NCI-H1048 (cell line): ENCODE data around the gene CCR9.

Experiments
- DNase-seq: peaks from one replicate; lab custom pipeline; 2025; lab: John Stamatoyannopoulos, UW

The CCR9 gene

DNA sequence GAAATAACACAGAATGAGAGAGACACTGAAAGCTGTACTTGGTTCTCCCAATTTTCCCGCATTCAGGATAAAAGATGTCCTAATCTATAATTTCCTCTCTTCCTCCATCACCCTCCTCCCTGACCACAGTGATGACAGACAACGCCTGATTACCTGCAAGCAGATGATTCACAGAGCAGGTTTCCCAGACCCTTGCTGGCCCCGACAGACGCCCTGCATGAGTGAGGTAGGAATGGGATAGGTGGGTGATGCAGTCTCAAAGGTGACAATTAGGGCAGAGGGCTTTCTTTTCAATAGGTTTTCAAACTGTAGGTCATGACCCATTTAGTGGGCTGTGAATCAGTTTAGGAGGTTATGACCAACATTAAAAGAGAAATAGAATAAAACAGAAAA is 51.7 kb downstream of the CCR9 start:
- DNase-seq: no peak

DNA sequence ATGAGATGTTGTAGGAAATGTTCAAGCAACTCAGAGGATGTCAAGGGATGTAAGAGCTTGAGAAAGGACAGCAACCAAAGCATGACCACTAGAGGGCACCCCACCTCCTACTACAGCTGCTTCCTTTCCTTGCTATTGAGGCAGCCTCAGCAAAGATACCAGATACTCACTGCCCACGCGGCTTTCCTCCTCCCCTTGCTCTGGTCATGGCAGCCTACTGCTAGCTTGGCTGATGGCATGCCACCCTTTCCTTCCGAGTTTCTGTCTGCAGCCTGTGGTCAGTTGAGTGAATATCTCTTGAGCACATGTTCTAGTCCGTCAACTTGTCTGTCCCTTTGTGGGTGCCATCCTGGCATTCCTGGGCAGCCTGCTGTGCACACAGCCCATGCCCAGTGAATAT is 52.5 kb downstream of the CCR9 start:
- DNase-seq: peak; percentile 7

DNA sequence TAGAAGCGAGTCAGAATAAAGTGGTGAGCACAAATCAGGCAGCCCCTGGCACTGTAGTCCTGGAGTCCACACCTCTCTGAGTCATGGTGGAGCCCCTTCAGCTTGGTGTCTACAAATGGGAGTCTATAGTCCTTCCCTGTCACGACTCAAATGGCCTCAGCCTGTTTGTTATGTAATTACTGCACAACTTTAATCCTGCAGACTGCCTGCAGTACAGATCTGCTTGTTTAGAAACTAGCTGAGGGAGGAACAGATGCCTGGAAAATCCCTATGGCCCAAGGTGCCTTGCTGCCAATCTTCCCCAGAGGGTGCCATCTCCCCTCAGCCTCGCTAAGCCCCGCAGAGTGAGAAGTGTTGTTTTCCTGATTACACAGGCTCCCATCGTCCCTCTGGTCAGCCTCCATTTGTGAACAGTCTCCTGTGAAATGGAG is 53.0 kb downstream of the CCR9 start:
- no peak for DNase-seq

DNA sequence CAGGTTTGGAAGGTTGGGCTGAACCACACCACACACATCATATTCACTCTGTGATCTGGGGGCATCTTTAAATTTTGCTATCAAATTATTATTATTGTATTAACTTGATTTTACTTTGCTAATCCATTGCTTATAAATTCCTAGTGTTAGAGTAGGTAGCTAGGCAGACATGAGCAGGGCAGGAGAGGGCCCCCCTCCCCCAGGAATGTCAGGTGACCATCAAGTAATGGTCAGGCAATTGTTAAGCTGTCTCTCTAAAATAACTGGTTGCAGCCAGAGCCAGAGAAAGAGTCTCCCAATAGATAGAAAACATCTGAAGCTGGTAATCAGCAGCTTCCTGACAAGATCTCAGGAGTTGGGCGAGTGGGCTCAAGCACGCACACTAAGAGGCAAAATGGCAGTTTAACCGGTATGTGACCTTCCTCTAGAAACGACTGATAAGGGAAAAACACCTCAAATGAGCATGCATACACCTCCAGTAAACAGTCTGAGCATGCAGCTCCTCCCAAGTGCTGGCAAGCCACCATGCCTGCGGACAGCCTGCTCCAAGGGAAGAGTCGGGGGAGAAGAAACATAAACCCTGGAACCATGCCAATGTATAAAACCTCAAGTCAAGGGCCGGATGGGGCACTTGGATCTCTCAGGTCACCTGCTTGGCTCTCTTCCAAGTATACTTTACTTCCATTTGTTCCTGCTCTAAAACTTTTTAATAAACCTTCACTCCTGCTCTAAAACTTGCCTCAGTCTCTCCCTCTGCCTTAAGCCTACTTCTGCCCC is 53.8 kb downstream of the CCR9 start:
- no peak for DNase-seq

DNA sequence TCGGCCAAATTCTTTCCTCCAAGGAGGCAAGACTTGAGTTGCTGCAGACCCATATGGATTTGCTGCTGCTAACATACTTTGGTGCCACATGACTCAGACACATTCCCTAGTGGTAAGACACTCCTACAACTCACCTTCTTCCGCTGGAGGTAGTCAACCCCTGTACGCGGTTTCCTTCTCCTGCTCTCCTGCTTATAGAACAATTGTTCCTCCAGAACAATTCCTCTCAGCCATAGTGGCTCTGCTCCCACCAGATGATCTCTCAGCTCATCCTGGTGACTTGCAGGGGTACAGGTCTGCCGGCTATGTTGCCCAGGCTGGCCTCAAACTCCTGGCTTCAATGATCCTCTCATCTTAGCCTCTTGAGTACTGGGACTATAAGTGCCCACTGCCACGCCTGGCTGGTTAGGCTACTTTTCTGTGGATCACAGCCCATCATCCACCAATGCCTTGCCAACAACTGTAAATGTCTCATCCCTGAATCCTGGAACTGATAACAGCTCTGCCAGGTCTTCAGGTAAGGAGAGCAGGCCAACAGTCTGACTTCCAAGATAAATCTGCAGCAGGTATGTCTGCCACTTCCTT is 54.5 kb downstream of the CCR9 start:
- no peak for DNase-seq

DNA sequence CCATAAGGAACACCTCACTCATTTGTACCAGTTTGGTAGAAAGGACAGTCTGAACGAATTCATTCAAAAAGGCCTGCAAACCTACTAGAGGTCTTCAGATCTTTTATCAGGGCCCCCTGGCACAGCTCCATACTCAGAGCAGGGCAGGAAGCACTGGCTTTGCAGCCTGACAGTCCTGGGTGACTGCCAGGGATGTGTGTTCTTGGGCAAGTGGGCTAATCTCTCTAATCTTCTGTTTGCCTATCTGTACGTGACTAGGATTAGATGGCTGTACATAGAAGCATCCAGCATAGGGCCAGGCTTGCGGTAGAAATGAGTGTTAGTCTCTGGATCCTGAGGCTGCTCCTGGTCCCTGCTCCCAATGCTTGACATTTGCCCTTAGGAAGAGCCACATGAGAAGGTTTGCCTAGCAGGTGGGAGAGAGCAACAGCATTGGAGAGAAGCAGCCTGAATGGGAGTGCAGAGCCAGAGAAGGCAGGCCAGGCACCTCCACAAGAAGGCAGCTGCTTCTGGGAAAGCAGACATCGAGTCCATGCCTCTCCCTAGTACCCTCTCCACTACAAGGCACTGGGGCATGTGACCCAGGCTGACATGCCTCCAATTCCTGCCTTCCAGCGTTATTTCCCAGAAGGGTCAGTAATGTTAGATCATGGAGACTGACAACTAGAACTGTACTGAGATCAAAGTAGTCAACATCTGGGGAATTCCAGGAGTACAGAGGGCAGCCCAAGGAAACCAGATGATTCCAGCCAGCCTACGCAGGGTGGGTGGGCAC is 55.9 kb downstream of the CCR9 start:
- no peak for DNase-seq

DNA sequence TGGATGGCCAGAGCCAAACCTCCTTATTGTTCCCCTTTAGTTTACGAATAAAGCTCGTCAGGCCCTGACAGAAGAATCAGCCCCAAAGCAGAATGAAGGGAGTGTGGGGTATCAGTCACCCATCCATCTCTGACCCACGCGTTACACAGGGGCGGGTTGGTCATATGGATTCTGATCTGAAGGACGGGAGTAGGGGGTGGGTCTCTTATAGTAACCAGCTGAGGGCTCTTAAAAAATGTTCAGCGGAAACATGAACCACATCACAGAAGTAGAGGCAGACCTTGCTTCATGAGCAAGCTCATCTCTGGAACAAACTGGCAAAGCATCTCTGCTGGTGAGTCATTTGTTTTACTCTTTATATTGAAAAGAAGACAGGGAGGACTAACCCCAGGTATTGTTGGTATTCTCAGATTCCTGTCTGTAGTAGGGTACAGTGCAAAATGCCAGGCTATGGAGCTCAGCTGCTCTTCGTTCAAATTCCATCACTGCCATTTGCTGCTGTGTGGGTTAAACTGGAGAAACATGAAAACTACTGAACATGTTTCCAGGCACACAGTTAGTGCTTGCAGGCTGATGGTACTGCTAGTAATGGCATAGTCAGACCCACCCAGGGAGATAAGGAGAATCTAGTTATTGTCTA is 57.0 kb downstream of the CCR9 start, which contains the start of gene CXCR6:
TSS of gene CXCR6 (plus strand) at position 258 of the 640 bp plus-strand sequence. CDS start 3,018 bp downstream, outside the sequence.
- DNase-seq: no peak

DNA sequence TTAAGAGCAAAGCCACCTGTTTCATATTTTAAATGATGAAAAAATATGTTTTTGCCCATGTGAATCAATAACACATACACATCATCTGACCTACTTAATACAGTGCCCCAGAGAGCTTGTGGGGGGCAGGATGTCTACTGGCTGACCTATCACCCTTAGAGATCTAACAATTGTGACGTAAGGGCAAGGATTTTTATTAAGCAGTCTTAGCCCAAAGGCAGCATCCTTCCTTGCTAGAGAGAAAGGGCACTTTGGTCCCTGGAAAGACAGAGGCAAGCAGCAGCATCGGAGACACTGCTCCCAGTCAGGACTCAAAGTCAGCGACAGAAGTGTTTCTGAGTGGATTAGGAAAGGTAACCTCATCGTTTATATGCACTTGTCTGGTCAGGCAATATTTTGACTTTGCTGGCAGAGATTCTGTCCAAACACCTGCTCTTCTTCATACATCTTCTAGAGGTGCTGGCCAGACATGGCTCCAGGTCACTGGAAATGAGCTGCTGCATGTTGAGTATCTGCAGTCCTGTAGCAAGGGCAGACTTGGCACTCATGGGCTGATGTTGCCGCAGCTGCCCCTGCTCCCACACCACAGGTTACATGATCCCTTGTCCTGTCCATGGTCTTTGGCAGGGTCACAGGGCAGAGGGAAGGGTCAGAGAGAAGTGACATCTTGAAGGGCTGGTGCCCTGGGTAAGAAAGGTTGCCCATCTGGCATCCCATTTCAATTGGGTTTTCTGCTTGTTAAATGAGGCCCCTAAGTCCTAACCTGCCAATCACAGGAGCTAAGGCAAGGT is 58.7 kb downstream of the CCR9 start:
- no peak for DNase-seq

DNA sequence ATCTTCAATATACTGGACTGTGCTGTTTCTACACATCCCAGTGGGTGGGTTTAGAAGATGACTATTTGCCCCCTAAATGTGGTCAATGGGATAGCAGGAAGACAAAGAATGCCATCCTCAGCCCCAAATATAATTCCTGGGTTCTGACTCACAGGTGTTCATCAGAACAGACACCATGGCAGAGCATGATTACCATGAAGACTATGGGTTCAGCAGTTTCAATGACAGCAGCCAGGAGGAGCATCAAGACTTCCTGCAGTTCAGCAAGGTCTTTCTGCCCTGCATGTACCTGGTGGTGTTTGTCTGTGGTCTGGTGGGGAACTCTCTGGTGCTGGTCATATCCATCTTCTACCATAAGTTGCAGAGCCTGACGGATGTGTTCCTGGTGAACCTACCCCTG is 60.0 kb downstream of the CCR9 start:
- no peak for DNase-seq

DNA sequence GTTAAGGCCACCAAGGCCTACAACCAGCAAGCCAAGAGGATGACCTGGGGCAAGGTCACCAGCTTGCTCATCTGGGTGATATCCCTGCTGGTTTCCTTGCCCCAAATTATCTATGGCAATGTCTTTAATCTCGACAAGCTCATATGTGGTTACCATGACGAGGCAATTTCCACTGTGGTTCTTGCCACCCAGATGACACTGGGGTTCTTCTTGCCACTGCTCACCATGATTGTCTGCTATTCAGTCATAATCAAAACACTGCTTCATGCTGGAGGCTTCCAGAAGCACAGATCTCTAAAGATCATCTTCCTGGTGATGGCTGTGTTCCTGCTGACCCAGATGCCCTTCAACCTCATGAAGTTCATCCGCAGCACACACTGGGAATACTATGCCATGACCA is 60.5 kb downstream of the CCR9 start:
- DNase-seq: no peak

DNA sequence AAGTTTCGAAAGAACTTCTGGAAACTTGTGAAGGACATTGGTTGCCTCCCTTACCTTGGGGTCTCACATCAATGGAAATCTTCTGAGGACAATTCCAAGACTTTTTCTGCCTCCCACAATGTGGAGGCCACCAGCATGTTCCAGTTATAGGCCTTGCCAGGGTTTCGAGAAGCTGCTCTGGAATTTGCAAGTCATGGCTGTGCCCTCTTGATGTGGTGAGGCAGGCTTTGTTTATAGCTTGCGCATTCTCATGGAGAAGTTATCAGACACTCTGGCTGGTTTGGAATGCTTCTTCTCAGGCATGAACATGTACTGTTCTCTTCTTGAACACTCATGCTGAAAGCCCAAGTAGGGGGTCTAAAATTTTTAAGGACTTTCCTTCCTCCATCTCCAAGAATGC is 61.0 kb downstream of the CCR9 start:
- DNase-seq: no peak

DNA sequence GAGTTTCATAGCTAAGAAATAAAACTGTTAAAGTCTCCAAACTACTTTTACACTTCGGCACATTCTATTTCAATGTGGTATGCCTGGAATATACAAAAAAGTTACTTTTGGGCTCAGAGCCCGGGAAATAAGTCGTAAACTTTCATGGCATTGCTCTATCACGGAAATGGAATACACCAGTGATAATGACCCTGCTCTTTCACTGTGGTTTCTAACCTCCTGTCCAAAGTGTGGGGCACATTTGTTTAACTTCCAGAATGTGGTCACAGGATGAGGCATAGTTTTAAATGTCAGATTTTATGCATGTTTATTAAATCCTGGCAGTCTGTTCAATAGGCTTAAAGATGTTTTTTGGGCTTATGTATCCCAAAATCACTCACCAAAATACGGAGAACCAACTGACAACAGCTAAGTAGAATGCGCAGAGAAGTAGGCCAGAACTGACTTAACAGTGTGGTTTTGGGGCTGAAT is 62.0 kb downstream of the CCR9 start:
- DNase-seq: no peak

DNA sequence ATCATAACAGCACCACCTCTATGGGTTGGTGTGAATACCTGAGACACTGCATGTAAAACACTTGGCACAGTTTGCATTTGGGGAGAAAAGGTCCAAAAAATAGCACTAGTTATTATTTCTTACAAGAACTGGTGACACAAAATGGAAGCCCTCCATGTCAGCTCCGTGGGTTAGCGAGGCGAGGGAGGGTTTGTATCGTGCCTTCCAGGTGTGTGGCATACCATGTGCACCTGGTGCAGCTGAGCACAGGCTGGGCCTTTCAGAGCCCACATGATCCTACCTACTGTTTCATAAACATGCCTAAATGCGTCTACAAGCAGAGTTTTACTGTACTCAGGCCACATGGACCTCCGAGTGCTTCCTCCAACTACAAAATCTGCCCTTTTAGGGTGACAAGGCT is 62.5 kb downstream of the CCR9 start:
- DNase-seq: no peak

DNA sequence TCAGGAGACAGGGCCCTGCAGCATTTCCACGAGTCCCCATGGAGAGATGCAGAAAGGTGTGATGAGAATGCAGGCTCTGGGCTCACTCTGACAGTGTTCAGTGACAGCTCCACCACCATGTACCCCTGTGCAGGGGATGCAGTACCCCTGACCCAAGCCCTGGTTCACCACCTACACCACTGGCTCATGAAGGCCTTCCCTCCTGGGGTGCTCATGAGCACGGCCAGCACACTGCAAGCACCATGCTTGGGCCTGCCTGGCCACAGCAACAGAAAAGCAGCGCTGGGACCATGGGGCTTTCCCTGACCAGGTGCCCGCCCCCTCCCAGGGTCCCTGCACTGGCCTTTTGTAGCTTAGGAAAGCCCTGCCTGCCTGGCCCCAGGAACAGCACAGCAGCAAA is 63.1 kb downstream of the CCR9 start:
- no peak for DNase-seq

DNA sequence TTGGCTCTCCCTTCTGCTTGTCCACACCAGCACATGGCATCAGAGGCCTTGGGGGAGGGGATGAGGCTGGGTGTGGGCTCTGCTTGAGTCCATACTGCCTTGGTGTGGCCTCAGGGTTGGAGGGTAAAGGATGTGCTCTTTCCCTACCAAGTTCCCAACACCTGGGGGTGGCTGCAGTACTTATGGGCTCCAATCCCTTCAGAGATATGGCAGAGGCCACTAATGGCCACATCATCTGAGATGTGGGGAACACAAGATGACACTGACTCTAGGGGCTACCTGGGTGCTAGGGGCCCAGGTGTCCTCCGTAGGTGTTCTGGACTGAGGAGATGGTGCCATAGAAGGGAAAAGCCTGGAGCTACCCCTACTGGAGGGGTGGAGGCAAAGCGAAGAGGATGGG is 63.8 kb downstream of the CCR9 start:
- no peak for DNase-seq

DNA sequence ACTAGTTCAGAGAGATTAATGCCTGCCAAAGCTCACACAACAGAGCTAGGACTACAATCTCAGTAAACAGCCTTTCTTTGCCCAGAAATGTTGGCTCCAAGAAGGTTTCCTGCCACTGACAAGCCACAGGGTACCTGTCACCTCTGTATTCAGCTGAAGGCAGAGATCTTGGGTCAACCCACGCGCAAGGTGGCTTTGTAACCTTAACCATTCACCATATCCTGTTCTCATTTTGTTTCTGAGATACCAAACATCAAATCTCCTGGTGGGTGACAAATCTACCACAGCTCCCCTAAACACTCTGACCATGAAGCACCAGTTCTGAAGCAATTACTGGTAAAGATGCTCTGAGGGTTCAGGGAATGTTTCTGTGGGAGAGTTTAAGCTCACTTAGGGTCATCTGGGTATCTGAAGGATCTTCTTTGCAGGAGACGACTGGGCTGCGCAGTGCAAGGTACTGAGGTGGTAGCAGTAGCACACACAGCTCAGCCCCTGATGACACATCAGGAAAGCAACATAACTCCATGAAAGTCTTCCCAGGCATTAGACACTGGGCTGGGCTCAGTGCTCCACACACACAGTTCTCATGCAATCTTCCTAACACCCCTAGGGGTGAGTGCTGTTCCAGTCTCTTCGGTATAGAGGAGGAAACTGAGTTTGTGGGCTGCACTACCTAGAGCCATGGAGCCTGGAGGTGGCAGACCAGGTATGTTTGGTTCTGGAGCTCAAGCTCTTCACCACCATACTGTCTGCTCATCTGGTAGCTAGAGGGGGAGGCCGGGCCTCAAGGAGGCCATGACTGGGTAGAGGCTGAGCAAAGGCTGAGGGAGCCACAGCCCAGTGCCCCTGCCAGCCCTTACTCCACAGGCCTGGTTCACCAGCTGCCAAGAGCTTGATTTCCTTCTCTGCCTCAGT is 64.6 kb downstream of the CCR9 start:
- no peak for DNase-seq

DNA sequence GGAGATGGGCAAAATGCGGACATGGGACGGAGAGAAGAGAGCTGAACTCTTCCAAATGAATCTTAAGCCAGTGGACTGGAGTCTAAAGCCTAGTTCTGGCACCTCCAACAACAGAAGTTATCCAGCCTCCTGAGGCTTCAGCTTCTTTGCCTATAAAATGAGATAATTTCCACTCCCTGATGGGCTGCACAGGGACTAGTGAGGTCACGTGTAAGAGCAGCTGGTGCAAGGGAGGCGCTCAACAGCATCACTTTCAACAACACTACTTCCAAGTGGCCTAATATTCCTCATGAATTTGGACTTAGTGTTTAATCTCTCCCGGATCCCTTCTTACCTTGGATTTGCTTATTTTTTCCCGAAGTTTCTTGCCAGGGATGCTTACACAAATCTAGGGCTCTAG is 65.6 kb downstream of the CCR9 start:
- no peak for DNase-seq

DNA sequence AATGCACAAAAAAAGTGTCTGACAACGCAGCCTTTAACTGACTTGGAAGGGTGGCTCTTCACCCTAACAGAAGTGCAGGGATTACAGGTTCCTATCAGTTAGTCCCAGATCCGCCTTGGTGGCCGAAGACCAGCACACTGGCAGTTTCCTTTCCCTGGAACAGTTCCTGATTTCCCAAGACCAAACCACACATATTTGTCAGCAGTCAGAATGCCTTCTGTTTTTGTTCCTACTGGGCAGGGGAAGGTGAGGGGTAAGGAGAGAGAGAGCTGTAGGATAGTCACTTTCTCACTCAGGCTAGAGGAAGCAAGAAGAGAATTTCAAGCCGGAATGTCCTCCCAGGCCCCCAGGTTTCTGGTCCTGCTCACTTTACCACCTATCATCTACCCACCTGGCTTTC is 66.1 kb downstream of the CCR9 start:
- DNase-seq: no peak
